H1 (cell line): ENCODE results near the gene NRXN2. TPM values are rescaled to one million over a fixed set of nuclear protein-coding genes. Genes with fewer than 3 reads are reported as not detected.

Source experiments
- CTCF ChIA-PET: fragments of 300-600 bp; sonication (Branson Sonifier 250); formaldehyde crosslinking; loops from one replicate; lab custom pipeline; 2021; ENCODE audit not compliant: partially characterized antibody; lab: Charles Lee
- POLR2A ChIA-PET: fragments of 300-600 bp; sonication (Branson Sonifier 250); formaldehyde crosslinking; loops from one replicate; lab custom pipeline; 2021; ENCODE audit warnings: inconsistent platforms; ENCODE audit not compliant: partially characterized antibody; lab: Charles Lee
- DNase-seq, 2 experiments: peaks; one replicate each; pipeline versions ENCODE4 v3.0.0 to v3.0.0-alpha.2; 2010 to 2022; ENCODE audit warnings: low spot score in 2 of 2, low read depth in 1 of 2, mixed read lengths in 1 of 2
- FAIRE-seq: peaks from 2 replicates; lab custom pipeline; 2011; peaks lifted over from hg19 to GRCh38; lab: Jason Lieb, UNC
- H2AFZ ChIP-seq: 2 replicates; pipeline ENCODE4 v1.8.1; 2012; ENCODE audit warnings: low read length, inconsistent platforms
- H2AK5ac ChIP-seq: 2 replicates; pipeline ENCODE4 v1.6.1; 2013; ENCODE audit warnings: low read depth, low read length
- H2BK120ac ChIP-seq: replicated peaks from 2 replicates; pipeline ENCODE3; 2013; ENCODE audit warnings: low read depth, low read length, inconsistent platforms
- H2BK12ac ChIP-seq: 2 replicates; pipeline ENCODE4 v1.6.1; 2013; ENCODE audit warnings: low read depth, low read length
- H2BK15ac ChIP-seq: 2 replicates; pipeline ENCODE4 v1.6.1; 2013; ENCODE audit warnings: low read length
- H2BK20ac ChIP-seq: 2 replicates; pipeline ENCODE4 v1.6.1; 2013; ENCODE audit warnings: low read length
- H2BK5ac ChIP-seq: 2 replicates; pipeline ENCODE4 v1.6.1; 2013; ENCODE audit warnings: low read depth, low read length
- H3K14ac ChIP-seq: 2 replicates; pipeline ENCODE4 v1.6.1; 2013; ENCODE audit warnings: inconsistent platforms; ENCODE audit not compliant: insufficient read length
- H3K18ac ChIP-seq: 2 replicates; pipeline ENCODE4 v1.6.1; 2013; ENCODE audit warnings: low read length; ENCODE audit errors: extremely low read depth
- H3K23ac ChIP-seq: 2 replicates; pipeline ENCODE4 v1.6.1; 2013; ENCODE audit warnings: inconsistent platforms; ENCODE audit not compliant: insufficient read length
- H3K23me2 ChIP-seq: 2 replicates; pipeline ENCODE4 v1.6.1; 2013; ENCODE audit warnings: low read depth, low read length
- H3K27ac ChIP-seq: 2 replicates; pipeline ENCODE4 v1.6.1; 2011; ENCODE audit warnings: low read depth, low read length, inconsistent platforms
- H3K27me3 ChIP-seq, 4 experiments: replicated peaks in 1 of 4; 1 replicate in 1 of 4; 2 replicates in 3 of 4; pipeline versions ENCODE4 v1.6.1 to v1.8.1; 2011 to 2013; ENCODE audit warnings: low read length in 3 of 4, mild to moderate bottlenecking in 3 of 4, inconsistent platforms in 2 of 4, mixed read lengths in 2 of 4, moderate library complexity in 1 of 4; ENCODE audit not compliant: control insufficient read depth in 3 of 4, insufficient read depth in 3 of 4; ENCODE audit errors: extremely low read depth in 1 of 4
- H3K36me3 ChIP-seq, 4 experiments: 2 replicates each; pipeline versions ENCODE4 v1.6.1 to v1.8.1; 2011 to 2013; ENCODE audit warnings: mild to moderate bottlenecking in 4 of 4, low read length in 3 of 4, moderate library complexity in 2 of 4, control low read depth in 1 of 4, inconsistent platforms in 1 of 4; ENCODE audit not compliant: insufficient read depth in 4 of 4, control insufficient read depth in 2 of 4
- H3K4ac ChIP-seq: replicated peaks from 2 replicates; pipeline ENCODE3; 2013; ENCODE audit warnings: low read length, low read depth, mixed read lengths, inconsistent platforms; ENCODE audit not compliant: insufficient read length
- H3K4me1 ChIP-seq, 4 experiments: replicated peaks in 1 of 4; 1 replicate in 1 of 4; 2 replicates in 3 of 4; pipeline versions ENCODE4 v1.6.1 to v1.8.1; 2011 to 2013; ENCODE audit warnings: low read length in 3 of 4, inconsistent platforms in 2 of 4, mixed read lengths in 1 of 4; ENCODE audit not compliant: insufficient read depth in 4 of 4, control insufficient read depth in 3 of 4
- H3K4me2 ChIP-seq, 2 experiments: 2 replicates each; pipeline versions ENCODE4 v1.6.1 to v1.8.1; 2011 to 2013; ENCODE audit warnings: low read depth in 2 of 2, low read length in 2 of 2, control low read depth in 1 of 2, inconsistent platforms in 1 of 2, mild to moderate bottlenecking in 1 of 2; ENCODE audit not compliant: insufficient read depth in 1 of 2
- H3K4me3 ChIP-seq, 4 experiments: fragments of 200-600, 300-600 bp in 1 of 4; sonication (generic), shearing (Covaris generic), sonication (Bioruptor Twin) in 1 of 4; 2 replicates each; pipeline versions ENCODE4 v1.5.1 to v1.8.1; 2011 to 2016; ENCODE audit warnings: low read length in 4 of 4, low read depth in 3 of 4, control low read depth in 2 of 4, inconsistent platforms in 2 of 4, mild to moderate bottlenecking in 2 of 4, mixed read lengths in 1 of 4, moderate library complexity in 1 of 4; ENCODE audit not compliant: insufficient read depth in 2 of 4; ENCODE audit errors: extremely low read depth in 1 of 4
- H3K56ac ChIP-seq: replicated peaks from 2 replicates; pipeline ENCODE3; 2013; ENCODE audit warnings: low read depth, mild to moderate bottlenecking, mixed read lengths, low read length, inconsistent platforms; ENCODE audit not compliant: insufficient read length
- H3K79me1 ChIP-seq: 2 replicates; pipeline ENCODE4 v1.6.1; 2013; ENCODE audit warnings: low read depth, low read length, control low read depth
- H3K79me2 ChIP-seq, 2 experiments: 2 replicates each; pipeline versions ENCODE4 v1.6.1 to v1.8.1; 2012 to 2013; ENCODE audit warnings: low read length in 2 of 2, mild to moderate bottlenecking in 2 of 2, inconsistent platforms in 1 of 2; ENCODE audit not compliant: insufficient read depth in 2 of 2, control insufficient read depth in 1 of 2
- H3K9ac ChIP-seq, 4 experiments: replicated peaks in 1 of 4; 1 replicate in 1 of 4; 2 replicates in 3 of 4; pipeline versions ENCODE4 v1.6.1 to v1.8.1; 2011 to 2013; ENCODE audit warnings: low read depth in 3 of 4, low read length in 3 of 4, control low read depth in 2 of 4, mild to moderate bottlenecking in 2 of 4, moderate library complexity in 2 of 4, inconsistent platforms in 1 of 4; ENCODE audit errors: extremely low read depth in 1 of 4
- H3K9me3 ChIP-seq, 2 experiments: 2 replicates each; pipeline versions ENCODE4 v1.6.1 to v1.8.1; 2012 to 2013; ENCODE audit warnings: mild to moderate bottlenecking in 2 of 2, moderate library complexity in 2 of 2, control low read depth in 1 of 2, inconsistent platforms in 1 of 2, low read depth in 1 of 2, low read length in 1 of 2, mixed read lengths in 1 of 2; ENCODE audit not compliant: insufficient read depth in 2 of 2
- H4K20me1 ChIP-seq, 2 experiments: replicated peaks in 1 of 2; 2 replicates each; pipeline versions ENCODE3 to v1.8.1; 2011 to 2013; ENCODE audit warnings: inconsistent platforms in 2 of 2, low read length in 2 of 2, mild to moderate bottlenecking in 1 of 2; ENCODE audit not compliant: insufficient read depth in 2 of 2, control insufficient read depth in 1 of 2
- H4K5ac ChIP-seq: 2 replicates; pipeline ENCODE4 v1.6.1; 2013; ENCODE audit warnings: low read length, low read depth, mixed read lengths, inconsistent platforms; ENCODE audit not compliant: insufficient read length
- H4K8ac ChIP-seq: 2 replicates; pipeline ENCODE4 v1.8.0; 2013; ENCODE audit warnings: mild to moderate bottlenecking, moderate library complexity, low read length, inconsistent platforms; ENCODE audit not compliant: insufficient read depth; ENCODE audit errors: extremely low read depth
- H4K91ac ChIP-seq: replicated peaks from 2 replicates; pipeline ENCODE3; 2013; ENCODE audit warnings: low read length, mixed read lengths, inconsistent platforms; ENCODE audit not compliant: insufficient read length
- BCL11A ChIP-seq, 2 experiments: IDR thresholded peaks; one replicate each; pipeline ENCODE4 v1.6.1; 2011; ENCODE audit warnings: low read depth in 2 of 2, low read length in 2 of 2, mild to moderate bottlenecking in 2 of 2
- EP300 ChIP-seq, 2 experiments: IDR thresholded peaks; 1 replicate in 1 of 2; 2 replicates in 1 of 2; pipeline ENCODE4 v1.6.1; 2011 to 2012; ENCODE audit warnings: low read depth in 2 of 2, low read length in 2 of 2, mild to moderate bottlenecking in 2 of 2, borderline replicate concordance in 1 of 2, inconsistent platforms in 1 of 2, moderate library complexity in 1 of 2
- JUN ChIP-seq: IDR thresholded peaks from 2 replicates; pipeline ENCODE4 v1.6.1; 2011; ENCODE audit warnings: low read depth, mild to moderate bottlenecking, improper control_type of control experiment, low read length
- KDM4A ChIP-seq: IDR thresholded peaks from one replicate; pipeline ENCODE4 v1.7.1; 2012; ENCODE audit warnings: low read depth, mild to moderate bottlenecking, moderate library complexity, low read length, inconsistent platforms; ENCODE audit not compliant: severe bottlenecking
- TCF12 ChIP-seq: IDR thresholded peaks from 2 replicates; pipeline ENCODE4 v1.6.1; 2011; ENCODE audit warnings: low read depth, mild to moderate bottlenecking, low read length
- WGBS, 2 experiments: shearing (Covaris generic) in 1 of 2; methylation state at CpG; one replicate each; pipeline versions ENCODE4 v1.1.6 to v1.1.7; 2013 to 2015; ENCODE audit warnings: low lambda C conversion rate in 2 of 2, mixed read lengths in 2 of 2, inconsistent platforms in 1 of 2, low coverage in 1 of 2, missing lambda C conversion rate in 1 of 2; ENCODE audit not compliant: insufficient replicate concordance in 2 of 2, insufficient coverage in 1 of 2, insufficient read length in 1 of 2; ENCODE audit errors: extremely low coverage in 1 of 2, missing lambda C conversion rate in 1 of 2; 5-methylcytosine and 5-hydroxymethylcytosine counted together
- polyA plus RNA-seq, 7 experiments: library from polyadenylated mRNA; depleted of rRNA in 3 of 7; stranded (reverse) in 5 of 7; unstranded in 2 of 7; fragments of >200 nt in 5 of 7; fragments of 200-250 nt in 2 of 7; gene quantifications; 1 replicate in 5 of 7; 2 replicates in 1 of 7; 4 replicates in 1 of 7; pipeline versions ENCODE4 v1.2.1 to v1.2.3, GENCODE V29; 2011 to 2013; ENCODE audit warnings: missing spikeins in 2 of 7, mixed read lengths in 2 of 7
- total RNA-seq: library from RNA; stranded (reverse); fragmentation: NEBNext Ultra II Directional; extraction: Animal tissue kit (Norgen Biotek cat#: 25700); gene quantifications from 2 replicates; pipeline ENCODE4 v1.2.1, GENCODE V29; 2021

Gene NRXN2
- total and polyA plus RNA-seq, 2 of the 8 experiments (the other 6 are each of a cell fraction or from before 2014, with no cell fraction given), result 1.3 to 11.5 TPM

DNA sequence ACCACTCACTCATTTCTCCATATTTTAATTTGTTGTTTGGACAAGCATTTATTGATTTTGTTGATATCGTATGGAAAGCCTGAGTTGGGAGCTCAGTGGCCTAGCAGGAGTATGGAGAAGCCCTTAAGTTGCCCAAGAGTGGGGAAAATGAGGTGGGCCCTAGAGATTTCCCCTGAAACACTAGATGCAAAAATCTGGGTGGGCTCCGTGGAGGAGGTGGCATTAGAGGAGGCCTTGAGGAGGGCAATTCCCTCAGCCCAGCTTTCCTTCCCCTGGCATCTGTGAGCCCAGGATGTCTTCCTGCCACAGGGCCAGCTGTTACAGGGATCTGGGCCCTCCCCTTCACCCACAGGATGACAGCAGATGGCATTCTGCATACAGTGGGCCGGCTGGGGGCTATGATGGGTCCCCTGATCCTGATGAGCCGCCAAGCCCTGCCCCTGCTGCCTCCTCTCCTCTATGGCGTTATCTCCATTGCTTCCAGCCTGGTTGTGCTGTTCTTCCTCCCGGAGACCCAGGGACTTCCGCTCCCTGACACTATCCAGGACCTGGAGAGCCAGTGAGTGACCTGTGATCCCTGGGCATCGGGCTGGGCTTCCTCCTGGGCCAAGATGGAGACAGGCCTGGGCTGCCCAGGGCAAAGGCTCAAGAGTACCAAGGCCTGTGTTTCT lies 153.6 kb downstream of the NRXN2 start:
- H3K27ac ChIP-seq, result no peak overlapping the region
- H3K14ac ChIP-seq, result no peak overlapping the region
- DNase-seq, result no peak
- no peak for FAIRE-seq
- no peaks in the 10 kb centered on the region for H3K79me2 ChIP-seq
- no peaks in the 10 kb centered on the region for H3K36me3 ChIP-seq
- H2BK12ac ChIP-seq, result no peak overlapping the region
- H3K4me2 ChIP-seq, result no peak overlapping the region
- H4K5ac ChIP-seq, result no peak overlapping the region
- H2BK20ac ChIP-seq, result no peak overlapping the region
- no peak overlapping the region for H2BK5ac ChIP-seq
- no peak overlapping the region for H3K56ac ChIP-seq
- TF ChIP-seq EP300 (IDR thresholded peaks at IDR 0.05; ENCODE audit: borderline replicate concordance in 1 of 2, low read depth in 2 of 2, low read length in 2 of 2), result no peak
- no peak for TF ChIP-seq TCF12
- TF ChIP-seq BCL11A (IDR thresholded peaks at IDR 0.05; ENCODE audit: low read depth in 2 of 2, low read length in 2 of 2), result no peak
- no peak for TF ChIP-seq KDM4A
- TF ChIP-seq JUN, result no peak
- H4K8ac ChIP-seq, result no peak overlapping the region
- H3K79me1 ChIP-seq, result no peaks in the 10 kb centered on the region
- H3K9me3 ChIP-seq, result no peaks in the 10 kb centered on the region
- no peak overlapping the region for H3K9ac ChIP-seq
- H3K23me2 ChIP-seq, result peaks cover 3% of the 10 kb centered on the region; the same call in 1 of the 2 replicates
- H2BK15ac ChIP-seq, result no peak overlapping the region
- peaks cover 0 to 32% (median 20%) of the 10 kb centered on the region in 4 experiments; a peak in 6 of 7 replicates for H3K4me1 ChIP-seq
- WGBS, 2 experiments, result 85% methylated on average over 8 of the region's 8 CpGs; no CpG with 5 or more reads in 1 of the 2 experiments
- ChIA-PET CTCF (interaction anchor here (0.6 to 8.7 kb wide), 4 partner anchors 35 to 180 kb away, joined by 3 to 75 read pairs (median 3); no protein-coding TSS in a partner anchor), POLR2A (interaction anchor here (0.6 to 1.6 kb wide), 2 partner anchors 80 to 193 kb away, joined by 3 to 4 read pairs; no protein-coding TSS in a partner anchor)
- no peak overlapping the region for H2BK120ac ChIP-seq
- H3K23ac ChIP-seq, result no peak overlapping the region
- no peak overlapping the region for H3K18ac ChIP-seq
- H3K4me3 ChIP-seq, result no peak overlapping the region
- no peak overlapping the region for H4K91ac ChIP-seq
- H3K27me3 ChIP-seq, result peaks cover 0 to 3% (median 0%) of the 10 kb centered on the region in 4 experiments; a peak in 2 of 7 replicates
- H2AFZ ChIP-seq, result no peak overlapping the region
- H3K4ac ChIP-seq, result no peak overlapping the region
- no peak overlapping the region for H2AK5ac ChIP-seq
- peaks cover 0 to 2% of the 10 kb centered on the region in 2 experiments for H4K20me1 ChIP-seq
